Vagina (tissue), 2 donors: ENCODE results near the gene TEX35. TPM values are rescaled to one million over a fixed set of nuclear protein-coding genes. Genes with fewer than 3 reads are reported as not detected.

Experiments used
- DNase-seq, 2 donors: peaks; one replicate each; pipeline ENCODE4 v3.0.0-alpha.2; 2017; ENCODE audit errors: extremely low spot score in 2 of 2
- H3K27ac ChIP-seq: fragments of 200-600 bp; sonication (generic); one replicate; pipeline ENCODE4 v1.5.1; 2019
- H3K27me3 ChIP-seq: fragments of 200-600 bp; sonication (generic); one replicate; pipeline ENCODE4 v1.5.1; 2019
- H3K36me3 ChIP-seq, 2 donors: fragments of 200-600 bp; sonication (generic); one replicate each; pipeline ENCODE4 v1.5.1; 2017 to 2019
- H3K4me1 ChIP-seq: fragments of 200-600 bp; sonication (generic); one replicate; pipeline ENCODE4 v1.5.1; 2019
- H3K4me3 ChIP-seq, 2 donors: fragments of 200-600 bp; sonication (generic); 1 replicate in 1 of 2; 2 replicates in 1 of 2; pipeline ENCODE4 v1.5.1; 2016 to 2019
- H3K9me3 ChIP-seq: fragments of 200-600 bp; sonication (generic); one replicate; pipeline ENCODE4 v1.5.1; 2019
- POLR2A ChIP-seq, 2 donors: fragments of 450-650 bp; IDR thresholded peaks; one replicate each; pipeline ENCODE4 v1.6.1; 2017; ENCODE audit warnings: antibody characterized with exemption in 2 of 2, mild to moderate bottlenecking in 2 of 2, moderate library complexity in 2 of 2
- POLR2AphosphoS5 ChIP-seq, 2 donors: sonication (generic); formaldehyde crosslinking; IDR thresholded peaks; one replicate each; pipeline ENCODE4 v1.9.0; 2017; ENCODE audit warnings: antibody characterized with exemption in 2 of 2, mild to moderate bottlenecking in 2 of 2, low read depth in 1 of 2; ENCODE audit not compliant: insufficient read depth in 1 of 2
- intact Hi-C: fragments of 100-400 bp; cut with DNase I; formaldehyde crosslinking; loops from one replicate; pipeline ENCODE4 v1.15.1; 2023
- total RNA-seq: library from RNA; depleted of rRNA; stranded (reverse); fragments of >200 nt; gene quantifications from one replicate; pipeline ENCODE4 v1.2.3, GENCODE V29; 2016
- TF ChIP-seq, protein P1 (sequence below), 3 experiments: fragments of 450-650 bp in 2 of 3; fragments of 200-600 bp in 1 of 3; sonication (generic) in 1 of 3; IDR thresholded peaks; one replicate each; pipeline ENCODE4 v1.5.1; 2017 to 2019; ENCODE audit warnings: antibody characterized with exemption in 3 of 3, mild to moderate bottlenecking in 2 of 3, moderate library complexity in 2 of 3

Gene TEX35
- total RNA-seq, 1 donor from 2014 or later: not detected

GRCh38 chr1:178542554-178543289 is 29.8 kb downstream of the TEX35 start:
- intact Hi-C loops: loop anchor here (2.0 to 5.0 kb wide), 2 partner anchors 210 to 825 kb away; partner anchors contain the start of gene AXDND1
- TF ChIP-seq POLR2AphosphoS5 (IDR thresholded peaks at IDR 0.05; ENCODE audit: insufficient read depth in 1 of 2, low read depth in 1 of 2) (peak in 1 of 2 donors; percentile 46), POLR2A (IDR thresholded peaks at IDR 0.05) (no peak)
- TF ChIP-seq, protein P1, sequence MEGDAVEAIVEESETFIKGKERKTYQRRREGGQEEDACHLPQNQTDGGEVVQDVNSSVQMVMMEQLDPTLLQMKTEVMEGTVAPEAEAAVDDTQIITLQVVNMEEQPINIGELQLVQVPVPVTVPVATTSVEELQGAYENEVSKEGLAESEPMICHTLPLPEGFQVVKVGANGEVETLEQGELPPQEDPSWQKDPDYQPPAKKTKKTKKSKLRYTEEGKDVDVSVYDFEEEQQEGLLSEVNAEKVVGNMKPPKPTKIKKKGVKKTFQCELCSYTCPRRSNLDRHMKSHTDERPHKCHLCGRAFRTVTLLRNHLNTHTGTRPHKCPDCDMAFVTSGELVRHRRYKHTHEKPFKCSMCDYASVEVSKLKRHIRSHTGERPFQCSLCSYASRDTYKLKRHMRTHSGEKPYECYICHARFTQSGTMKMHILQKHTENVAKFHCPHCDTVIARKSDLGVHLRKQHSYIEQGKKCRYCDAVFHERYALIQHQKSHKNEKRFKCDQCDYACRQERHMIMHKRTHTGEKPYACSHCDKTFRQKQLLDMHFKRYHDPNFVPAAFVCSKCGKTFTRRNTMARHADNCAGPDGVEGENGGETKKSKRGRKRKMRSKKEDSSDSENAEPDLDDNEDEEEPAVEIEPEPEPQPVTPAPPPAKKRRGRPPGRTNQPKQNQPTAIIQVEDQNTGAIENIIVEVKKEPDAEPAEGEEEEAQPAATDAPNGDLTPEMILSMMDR (IDR thresholded peaks at IDR 0.05): peak; percentile 82 to 99 (median 95)
- peaks cover 46% of the 10 kb centered on the region for H3K4me1 ChIP-seq
- H3K9me3 ChIP-seq: no peaks in the 10 kb centered on the region
- no peaks in the 10 kb centered on the region for H3K36me3 ChIP-seq
- no peaks in the 10 kb centered on the region for H3K27me3 ChIP-seq
- DNase-seq: peak in 1 of 2 donors; percentile 95
- H3K27ac ChIP-seq: peak overlapping the region; percentile 86
- H3K4me3 ChIP-seq: peak overlapping the region; percentile 62 to 93

DNA sequence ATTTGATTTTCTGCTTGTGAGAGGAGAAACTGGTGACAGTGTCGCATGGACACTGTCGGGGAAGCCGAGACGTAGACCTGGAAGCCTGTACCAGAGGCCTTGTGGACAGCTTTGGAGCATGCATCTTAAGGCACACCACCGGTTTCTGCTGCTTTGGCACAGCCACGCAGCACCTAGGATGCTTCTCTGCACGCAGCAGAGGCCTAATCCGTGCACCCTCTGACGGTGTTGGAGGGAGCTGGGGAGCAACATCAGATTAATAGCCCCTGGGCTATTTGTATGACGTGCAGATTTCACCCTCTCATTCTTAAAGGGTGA is 30.3 kb downstream of the TEX35 start:
- peak overlapping the region; percentile 62 to 93 for H3K4me3 ChIP-seq
- TF ChIP-seq, protein P1 (IDR thresholded peaks at IDR 0.05): no peak
- no peak for TF ChIP-seq POLR2AphosphoS5 (IDR thresholded peaks at IDR 0.05; ENCODE audit: insufficient read depth in 1 of 2, low read depth in 1 of 2)
- no peak for TF ChIP-seq POLR2A (IDR thresholded peaks at IDR 0.05)
- intact Hi-C loops: loop anchor here (2.0 to 5.0 kb wide), 2 partner anchors 210 to 824 kb away; partner anchors contain the start of gene AXDND1
- H3K9me3 ChIP-seq: no peaks in the 10 kb centered on the region
- H3K27ac ChIP-seq: peak overlapping the region; percentile 86
- peak in 1 of 2 donors; percentile 89 for DNase-seq
- H3K36me3 ChIP-seq: no peaks in the 10 kb centered on the region
- peaks cover 40% of the 10 kb centered on the region for H3K4me1 ChIP-seq
- no peaks in the 10 kb centered on the region for H3K27me3 ChIP-seq

DNA sequence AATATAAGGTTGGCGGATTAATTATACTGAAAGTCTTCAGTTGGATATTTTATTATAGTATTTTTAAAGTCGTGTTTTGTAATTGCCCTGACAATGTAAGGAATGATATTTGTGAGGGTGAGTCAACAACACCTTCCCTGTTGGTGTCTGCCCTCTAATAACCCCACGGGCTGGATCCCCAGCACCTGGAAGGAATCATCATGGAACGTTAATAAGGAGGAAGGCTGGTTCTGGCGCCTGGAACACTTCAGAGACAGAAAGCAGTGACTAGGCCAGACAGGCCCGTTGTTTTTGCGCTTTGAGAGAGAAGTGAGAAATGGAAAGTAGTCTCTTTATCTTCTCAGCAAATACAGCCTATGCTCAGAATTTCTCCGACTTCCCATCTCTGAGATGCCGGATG is 31.6 kb downstream of the TEX35 start:
- no peak for TF ChIP-seq POLR2AphosphoS5 (IDR thresholded peaks at IDR 0.05; ENCODE audit: insufficient read depth in 1 of 2, low read depth in 1 of 2)
- TF ChIP-seq, protein P1 (IDR thresholded peaks at IDR 0.05): no peak
- no peak for TF ChIP-seq POLR2A (IDR thresholded peaks at IDR 0.05)
- Histone ChIP-seq H3K9me3 (no peaks in the 10 kb centered on the region), H3K4me1 (peaks cover 36% of the 10 kb centered on the region), H3K27ac (no peak overlapping the region), H3K27me3 (no peaks in the 10 kb centered on the region), H3K4me3 (no peak overlapping the region), H3K36me3 (no peaks in the 10 kb centered on the region)
- intact Hi-C loops: loop anchor here (5.0 kb wide), 1 partner anchor 823 kb away; the partner anchor contains the start of gene AXDND1
- peak in 1 of 2 donors; percentile 37 for DNase-seq

DNA sequence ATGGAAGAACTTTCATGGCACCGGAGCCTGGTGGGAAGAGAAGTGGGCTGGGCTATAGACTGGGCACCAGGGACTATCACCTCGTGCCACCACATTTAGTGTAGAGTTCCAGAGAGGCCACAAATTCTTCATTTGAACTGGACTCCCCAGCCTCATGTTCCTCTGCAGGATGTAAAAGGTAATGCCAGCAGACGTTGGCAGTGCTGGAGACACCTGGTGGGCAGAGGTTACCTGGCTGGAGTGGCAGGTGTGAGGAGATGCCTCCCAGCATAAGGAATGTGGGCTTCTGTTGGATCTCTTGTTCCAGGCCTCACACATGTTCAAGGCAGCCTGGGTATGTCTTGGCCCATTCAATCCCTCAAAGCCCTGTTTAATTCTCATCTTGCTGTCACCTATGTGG is 35.2 kb downstream of the TEX35 start:
- H3K4me1 ChIP-seq: peaks cover 25% of the 10 kb centered on the region
- H3K27ac ChIP-seq: no peak overlapping the region
- TF ChIP-seq POLR2A (IDR thresholded peaks at IDR 0.05) (no peak), POLR2AphosphoS5 (IDR thresholded peaks at IDR 0.05; ENCODE audit: insufficient read depth in 1 of 2, low read depth in 1 of 2) (no peak)
- TF ChIP-seq, protein P1 (IDR thresholded peaks at IDR 0.05): no peak
- no peaks in the 10 kb centered on the region for H3K27me3 ChIP-seq
- no peaks in the 10 kb centered on the region for H3K36me3 ChIP-seq
- intact Hi-C loops: no loop called here
- no peaks in the 10 kb centered on the region for H3K9me3 ChIP-seq
- no peak for DNase-seq
- no peak overlapping the region for H3K4me3 ChIP-seq

DNA sequence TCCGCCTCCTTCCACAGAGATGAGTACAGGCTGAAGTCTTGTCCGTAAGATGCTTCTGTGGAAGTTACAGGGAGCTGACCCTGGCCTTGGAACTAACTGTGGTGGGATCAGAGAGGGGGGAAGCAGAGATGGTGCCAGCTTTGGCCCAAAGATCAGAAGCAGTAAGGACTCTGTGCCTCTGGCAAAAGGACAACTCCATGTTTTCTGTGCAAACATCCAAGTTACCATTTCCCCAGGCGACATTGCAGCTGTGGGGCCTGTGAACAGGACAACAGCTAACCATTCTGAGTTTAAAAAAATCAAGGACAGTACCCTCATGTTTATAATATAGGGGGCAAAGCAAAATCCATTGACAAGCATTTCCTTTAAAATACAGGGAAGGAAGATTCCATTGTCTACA is 38.4 kb downstream of the TEX35 start:
- no peaks in the 10 kb centered on the region for H3K9me3 ChIP-seq
- no peaks in the 10 kb centered on the region for H3K27me3 ChIP-seq
- TF ChIP-seq POLR2A (IDR thresholded peaks at IDR 0.05) (no peak), POLR2AphosphoS5 (IDR thresholded peaks at IDR 0.05; ENCODE audit: insufficient read depth in 1 of 2, low read depth in 1 of 2) (no peak)
- TF ChIP-seq, protein P1 (IDR thresholded peaks at IDR 0.05): no peak
- no peak overlapping the region for H3K27ac ChIP-seq
- no peak overlapping the region for H3K4me3 ChIP-seq
- no peaks in the 10 kb centered on the region for H3K36me3 ChIP-seq
- intact Hi-C loops: no loop called here
- no peak for DNase-seq
- no peaks in the 10 kb centered on the region for H3K4me1 ChIP-seq
